Trophoblast cell (in vitro differentiated cells and primary cell): ENCODE results near the gene ZCCHC10.
A peak's percentile ranks its signal among the peaks of the same experiment; 100 is the strongest.
"Not testable (repeated sequence)": the region's sequence is repeated elsewhere in the genome, so short reads cannot be mapped to it uniquely, and the experiment has no call there.

Experiments used
- DNase-seq, 2 donors: peaks; one replicate each; pipeline ENCODE4 v3.0.0-alpha.2; 2016
- H2AFZ ChIP-seq: 2 replicates; pipeline ENCODE4 v1.6.1; 2013; ENCODE audit warnings: low read length, moderate library complexity, mild to moderate bottlenecking; ENCODE audit not compliant: insufficient read depth, poor library complexity
- H2AK5ac ChIP-seq: 2 replicates; pipeline ENCODE4 v1.6.1; 2013; ENCODE audit warnings: mild to moderate bottlenecking, low read length
- H2BK120ac ChIP-seq: 2 replicates; pipeline ENCODE4 v1.6.1; 2013; ENCODE audit warnings: low read length, mild to moderate bottlenecking, moderate library complexity; ENCODE audit not compliant: insufficient read depth, poor library complexity
- H2BK12ac ChIP-seq: 2 replicates; pipeline ENCODE4 v1.6.1; 2013; ENCODE audit warnings: mild to moderate bottlenecking, low read length, moderate library complexity
- H2BK5ac ChIP-seq: 2 replicates; pipeline ENCODE4 v1.6.1; 2013; ENCODE audit warnings: low read length, low read depth, moderate library complexity, mild to moderate bottlenecking; ENCODE audit not compliant: poor library complexity
- H3K14ac ChIP-seq: 2 replicates; pipeline ENCODE4 v1.6.1; 2013; ENCODE audit warnings: mild to moderate bottlenecking, low read length
- H3K18ac ChIP-seq: 2 replicates; pipeline ENCODE4 v1.6.1; 2013; ENCODE audit warnings: mild to moderate bottlenecking, low read length
- H3K23ac ChIP-seq: 2 replicates; pipeline ENCODE4 v1.6.1; 2013; ENCODE audit warnings: low read length
- H3K27ac ChIP-seq: 2 replicates; pipeline ENCODE4 v1.5.1; 2013; ENCODE audit warnings: low read depth, mild to moderate bottlenecking, inconsistent platforms, low read length, moderate library complexity
- H3K27me3 ChIP-seq: 2 replicates; pipeline ENCODE4 v1.6.1; 2013; ENCODE audit warnings: inconsistent platforms, mild to moderate bottlenecking, low read length, moderate library complexity; ENCODE audit not compliant: insufficient read depth
- H3K36me3 ChIP-seq, 2 experiments: 1 replicate in 1 of 2; 2 replicates in 1 of 2; pipeline ENCODE4 v1.6.1; 2013; ENCODE audit warnings: low read length in 2 of 2, mild to moderate bottlenecking in 2 of 2, moderate library complexity in 1 of 2; ENCODE audit not compliant: insufficient read depth in 2 of 2, control insufficient read depth in 1 of 2
- H3K4ac ChIP-seq: 2 replicates; pipeline ENCODE4 v1.6.1; 2013; ENCODE audit warnings: low read depth, mild to moderate bottlenecking, low read length, moderate library complexity
- H3K4me1 ChIP-seq, 2 experiments: 1 replicate in 1 of 2; 2 replicates in 1 of 2; pipeline ENCODE4 v1.6.1; 2013; ENCODE audit warnings: low read length in 2 of 2, mild to moderate bottlenecking in 2 of 2, moderate library complexity in 1 of 2; ENCODE audit not compliant: insufficient read depth in 2 of 2, control insufficient read depth in 1 of 2
- H3K4me2 ChIP-seq: 2 replicates; pipeline ENCODE4 v1.6.1; 2013; ENCODE audit warnings: inconsistent platforms, mild to moderate bottlenecking, low read length, moderate library complexity
- H3K4me3 ChIP-seq: 2 replicates; pipeline ENCODE4 v1.5.1; 2013; ENCODE audit warnings: mild to moderate bottlenecking, low read depth, low read length, inconsistent platforms
- H3K79me1 ChIP-seq: one replicate; pipeline ENCODE4 v1.6.1; 2013; ENCODE audit warnings: low read length
- H3K79me2 ChIP-seq: 2 replicates; pipeline ENCODE4 v1.6.1; 2013; ENCODE audit warnings: low read length, mild to moderate bottlenecking; ENCODE audit not compliant: control insufficient read depth, insufficient read depth, poor library complexity
- H3K9ac ChIP-seq: 2 replicates; pipeline ENCODE4 v1.6.1; 2013; ENCODE audit warnings: mild to moderate bottlenecking, low read length
- H3K9me3 ChIP-seq: 2 replicates; pipeline ENCODE4 v1.6.1; 2013; ENCODE audit warnings: low read depth, mild to moderate bottlenecking, control low read depth, inconsistent platforms, low read length; ENCODE audit not compliant: insufficient read depth
- H4K12ac ChIP-seq: 2 replicates; pipeline ENCODE4 v1.6.1; 2013; ENCODE audit warnings: low read depth, mild to moderate bottlenecking, low read length, moderate library complexity
- H4K8ac ChIP-seq: 2 replicates; pipeline ENCODE4 v1.6.1; 2013; ENCODE audit warnings: low read depth, mild to moderate bottlenecking, low read length, moderate library complexity
- H4K91ac ChIP-seq: one replicate; pipeline ENCODE4 v1.6.1; 2013; ENCODE audit warnings: low read depth, mild to moderate bottlenecking, low read length, moderate library complexity
- WGBS: extraction: QIAGEN DNeasy Blood & Tissue Kit; methylation state at CpG from one replicate; pipeline ENCODE4 v1.1.7; 2013; ENCODE audit warnings: missing lambda C conversion rate; ENCODE audit not compliant: insufficient read length, insufficient coverage; ENCODE audit errors: extremely low coverage; 5-methylcytosine and 5-hydroxymethylcytosine counted together

Gene ZCCHC10

GRCh38 chr5:133041157-133041784 lies 14.9 kb upstream of the ZCCHC10 start:
- H3K4me2 ChIP-seq, result no peak overlapping the region
- no peaks in the 10 kb centered on the region for H3K4me1 ChIP-seq
- H2AK5ac ChIP-seq, result no peak overlapping the region
- no peaks in the 10 kb centered on the region for H3K27me3 ChIP-seq
- H3K79me2 ChIP-seq, result no peaks in the 10 kb centered on the region
- H4K12ac ChIP-seq, result no peak overlapping the region
- H3K23ac ChIP-seq, result no peak overlapping the region
- H3K9ac ChIP-seq, result no peak overlapping the region
- H3K36me3 ChIP-seq, result no peaks in the 10 kb centered on the region
- H3K4me3 ChIP-seq, result no peak overlapping the region
- peak overlapping the region; percentile 29 for H4K8ac ChIP-seq
- no peak overlapping the region for H2BK5ac ChIP-seq
- no peak for DNase-seq
- WGBS, result no CpG with 5 or more reads among the region's 3 CpGs
- no peaks in the 10 kb centered on the region for H3K79me1 ChIP-seq
- H3K4ac ChIP-seq, result no peak overlapping the region
- no peaks in the 10 kb centered on the region for H3K9me3 ChIP-seq
- H3K27ac ChIP-seq, result no peak overlapping the region
- H2AFZ ChIP-seq, result no peak overlapping the region
- H4K91ac ChIP-seq, result no peak overlapping the region
- no peak overlapping the region for H2BK120ac ChIP-seq
- H3K18ac ChIP-seq, result no peak overlapping the region
- no peak overlapping the region for H3K14ac ChIP-seq
- H2BK12ac ChIP-seq, result no peak overlapping the region

GRCh38 chr5:133036677-133037076 lies 10.3 kb upstream of the ZCCHC10 start:
- not testable (repeated sequence) for H4K91ac ChIP-seq, H3K23ac ChIP-seq, H3K79me2 ChIP-seq, H3K18ac ChIP-seq, H3K14ac ChIP-seq, H2BK120ac ChIP-seq, H2AFZ ChIP-seq, H3K9ac ChIP-seq, H4K12ac ChIP-seq, H3K79me1 ChIP-seq, H3K4me2 ChIP-seq, H3K9me3 ChIP-seq, H3K27me3 ChIP-seq, H3K27ac ChIP-seq, H4K8ac ChIP-seq, H3K4me3 ChIP-seq, H3K4me1 ChIP-seq, H2BK12ac ChIP-seq, H3K4ac ChIP-seq, H3K36me3 ChIP-seq
- Histone ChIP-seq H2AK5ac (peak overlapping the region; percentile 14), H2BK5ac (peak overlapping the region; percentile 3)
- DNase-seq, result peak; percentile 44 to 62
- no CpG with 5 or more reads among the region's 6 CpGs for WGBS

- Histone ChIP-seq H3K4me2 (no peak overlapping the region), H3K4me3 (no peak overlapping the region), H3K23ac (no peak overlapping the region), H3K4ac (no peak overlapping the region), H4K12ac (no peak overlapping the region), H3K79me1 (no peaks in the 10 kb centered on the region), H3K9me3 (no peaks in the 10 kb centered on the region), H3K27ac (no peak overlapping the region), H3K27me3 (no peaks in the 10 kb centered on the region), H3K9ac (no peak overlapping the region), H2BK12ac (no peak overlapping the region), H2BK120ac (no peak overlapping the region), H4K91ac (no peak overlapping the region), H3K79me2 (no peaks in the 10 kb centered on the region), H3K4me1 (peaks cover 0 to 4% of the 10 kb centered on the region in 2 experiments), H3K36me3 (no peaks in the 10 kb centered on the region), H4K8ac (no peak overlapping the region), H3K14ac (no peak overlapping the region), H2BK5ac (no peak overlapping the region), H2AK5ac (no peak overlapping the region), H3K18ac (no peak overlapping the region), H2AFZ (no peak overlapping the region)
- WGBS, result no CpG with 5 or more reads among the region's 2 CpGs
- no peak for DNase-seq
Observed at GRCh38 chr5:133035224-133035623, 8.9 kb upstream of the ZCCHC10 start.

GRCh38 chr5:133034064-133034463 lies 7.7 kb upstream of the ZCCHC10 start:
- Histone ChIP-seq H3K18ac (no peak overlapping the region), H3K4me3 (no peak overlapping the region), H2BK120ac (no peak overlapping the region), H3K4me2 (no peak overlapping the region), H2BK5ac (no peak overlapping the region), H4K12ac (no peak overlapping the region), H3K79me1 (no peaks in the 10 kb centered on the region), H3K14ac (no peak overlapping the region), H3K27ac (no peak overlapping the region), H3K4ac (no peak overlapping the region), H3K27me3 (no peaks in the 10 kb centered on the region), H2AK5ac (no peak overlapping the region), H3K9me3 (no peaks in the 10 kb centered on the region), H4K8ac (no peak overlapping the region), H2BK12ac (no peak overlapping the region), H2AFZ (no peak overlapping the region), H3K23ac (no peak overlapping the region), H3K9ac (no peak overlapping the region), H3K79me2 (no peaks in the 10 kb centered on the region), H3K4me1 (peaks cover 0 to 4% of the 10 kb centered on the region in 2 experiments), H3K36me3 (no peaks in the 10 kb centered on the region), H4K91ac (no peak overlapping the region)
- no CpG with 5 or more reads among the region's 11 CpGs for WGBS
- DNase-seq, result no peak
